ENCODE results near the gene RNF220.
A peak's percentile ranks its signal among the peaks of the same experiment; 100 is the strongest.

Gene RNF220

GRCh38 chr1:44609768-44610526 lies 204.9 kb downstream of the RNF220 start (continued):
- peak; percentile 26; the same call in 1 of the 2 replicates for TF ChIP-seq ZNF398 (tag by site-specific recombination; IDR thresholded peaks at IDR 0.05)
- TF ChIP-seq ZNF549 (tag by site-specific recombination; IDR thresholded peaks at IDR 0.05), result no peak
- TF ChIP-seq WT1 (tag by site-specific recombination; IDR thresholded peaks at IDR 0.05), result peak; percentile 76
- TF ChIP-seq EGR2 (tag by site-specific recombination; IDR thresholded peaks at IDR 0.05; ENCODE audit: low read depth), result peak; percentile 75
- peak; percentile 33; the same call in 1 of the 2 replicates for TF ChIP-seq GLIS1 (tag by site-specific recombination; IDR thresholded peaks at IDR 0.05)
- no peak for TF ChIP-seq ZNF114 (tag by site-specific recombination; IDR thresholded peaks at IDR 0.05)
- TF ChIP-seq KLF17 (tag by site-specific recombination; IDR thresholded peaks at IDR 0.05), result peak; percentile 95
- TF ChIP-seq MZF1 (tag by site-specific recombination; IDR thresholded peaks at IDR 0.05; ENCODE audit: borderline replicate concordance), result peak; percentile 93
- 0 out of 2 replicates have a peak, but pooled peaks have one; percentile 68 for TF ChIP-seq SP7 (tag by site-specific recombination; IDR thresholded peaks at IDR 0.05)
- TF ChIP-seq TRIM28 (IDR thresholded peaks at IDR 0.05; ENCODE audit: borderline replicate concordance, low read length), result 0 out of 2 replicates have a peak, but pooled peaks have one; percentile 1
- peak; percentile 73 for TF ChIP-seq ZBTB8A (tag by site-specific recombination; IDR thresholded peaks at IDR 0.05)
- TF ChIP-seq ZBTB48 (tag by site-specific recombination; IDR thresholded peaks at IDR 0.05), result peak; percentile 49
- TF ChIP-seq ZNF433 (tag by site-specific recombination; IDR thresholded peaks at IDR 0.05; ENCODE audit: low read depth), result no peak
- TF ChIP-seq PRDM2 (tag by site-specific recombination; IDR thresholded peaks at IDR 0.05; ENCODE audit: borderline replicate concordance), result no peak

GRCh38 chr1:44610527-44611148 lies 205.6 kb downstream of the RNF220 start:
- Histone ChIP-seq H3K9me3 (ENCODE audit: control insufficient read depth, insufficient read depth, low read depth, low read length) (no peaks in the 10 kb centered on the region), H3K36me3 (ENCODE audit: control insufficient read depth in 2 of 2, insufficient read depth in 1 of 2, low read length in 2 of 2) (no peaks in the 10 kb centered on the region), H3K27ac (ENCODE audit: extremely low read depth, low read depth, low read length) (no peak overlapping the region), H3K4me1 (ENCODE audit: control insufficient read depth, insufficient read depth, low read length) (no peaks in the 10 kb centered on the region), H3K4me3 (ENCODE audit: low read depth, low read length) (no peak overlapping the region)
- POLR2A ChIA-PET, result interaction anchor here (1.3 to 4.8 kb wide), 2 partner anchors 21 to 25 kb away, joined by 3 to 18 read pairs; no protein-coding TSS in a partner anchor
- CTCF ChIA-PET, result interaction anchor here (0.7 to 6.4 kb wide), 7 partner anchors 12 to 360 kb away, joined by 3 to 85 read pairs (median 6); no protein-coding TSS in a partner anchor
- TF ChIP-seq ZNF366 (tag by site-specific recombination; conservative IDR thresholded peaks at IDR 0.05) (no peak), ZNF280C (tag by site-specific recombination; IDR thresholded peaks at IDR 0.05) (no peak), ZNF404 (tag by site-specific recombination; IDR thresholded peaks at IDR 0.05) (no peak), PRDM6 (tag by site-specific recombination; IDR thresholded peaks at IDR 0.05) (peak; percentile 65), ZNF549 (tag by site-specific recombination; IDR thresholded peaks at IDR 0.05) (no peak), ZIC2 (tag by site-specific recombination; IDR thresholded peaks at IDR 0.05) (peak; percentile 91), FEZF1 (tag by site-specific recombination; IDR thresholded peaks at IDR 0.05) (no peak), TRIM28 (IDR thresholded peaks at IDR 0.05; ENCODE audit: borderline replicate concordance, low read length) (0 out of 2 replicates have a peak, but pooled peaks have one; percentile 5)
